Muscle layer of duodenum (tissue), 2 donors: ENCODE data around the gene PACS1.

ENCODE experiments used
- H3K27ac ChIP-seq: one replicate; pipeline ENCODE4 v1.7.0; 2013; ENCODE audit warnings: mild to moderate bottlenecking, low read length
- H3K27me3 ChIP-seq: one replicate; pipeline ENCODE4 v1.7.0; 2013; ENCODE audit warnings: low read depth, mild to moderate bottlenecking, control low read depth, low read length
- H3K36me3 ChIP-seq, 2 donors: one replicate each; pipeline ENCODE4 v1.7.0; 2013; ENCODE audit warnings: low read length in 2 of 2, control low read depth in 1 of 2, mild to moderate bottlenecking in 1 of 2; ENCODE audit not compliant: insufficient read depth in 2 of 2, control insufficient read depth in 1 of 2
- H3K4me1 ChIP-seq, 2 donors: one replicate each; pipeline ENCODE4 v1.7.0; 2013; ENCODE audit warnings: low read length in 2 of 2, mild to moderate bottlenecking in 2 of 2, control low read depth in 1 of 2, moderate library complexity in 1 of 2; ENCODE audit not compliant: insufficient read depth in 2 of 2, control insufficient read depth in 1 of 2
- H3K4me3 ChIP-seq, 2 donors: one replicate each; pipeline ENCODE4 v1.7.0; 2013; ENCODE audit warnings: low read length in 2 of 2, low read depth in 1 of 2, mild to moderate bottlenecking in 1 of 2
- H3K9me3 ChIP-seq, 2 donors: one replicate each; pipeline ENCODE4 v1.7.0; 2013; ENCODE audit warnings: low read length in 2 of 2, control low read depth in 1 of 2, mild to moderate bottlenecking in 1 of 2; ENCODE audit not compliant: control insufficient read depth in 1 of 2
- donor health status: healthy.

Gene PACS1

GRCh38 chr11:66264914-66265313 lies 194.8 kb downstream of the PACS1 start:
- Histone ChIP-seq H3K4me1 (peaks cover 0 to 20% of the 10 kb centered on the region in 2 donors), H3K9me3 (no peaks in the 10 kb centered on the region), H3K27me3 (no peaks in the 10 kb centered on the region), H3K4me3 (no peak overlapping the region), H3K27ac (no peak overlapping the region), H3K36me3 (peaks cover 9 to 48% of the 10 kb centered on the region in 2 donors)

GRCh38 chr11:66265531-66266377 lies 195.7 kb downstream of the PACS1 start:
- H3K9me3 ChIP-seq, result no peaks in the 10 kb centered on the region
- H3K27ac ChIP-seq, result no peak overlapping the region
- peaks cover 0 to 28% of the 10 kb centered on the region in 2 donors for H3K4me1 ChIP-seq
- no peak overlapping the region for H3K4me3 ChIP-seq
- H3K27me3 ChIP-seq, result no peaks in the 10 kb centered on the region
- H3K36me3 ChIP-seq, result peaks cover 9 to 48% of the 10 kb centered on the region in 2 donors

- Histone ChIP-seq H3K36me3 (peaks cover 9 to 41% of the 10 kb centered on the region in 2 donors), H3K9me3 (no peaks in the 10 kb centered on the region), H3K4me3 (peak overlapping the region in 1 of 2 donors; percentile 89), H3K27me3 (no peaks in the 10 kb centered on the region), H3K4me1 (peaks cover 0 to 28% of the 10 kb centered on the region in 2 donors), H3K27ac (no peak overlapping the region)
Measured at GRCh38 chr11:66266378-66267038, 196.4 kb downstream of the PACS1 start.

- peaks cover 13 to 40% of the 10 kb centered on the region in 2 donors for H3K36me3 ChIP-seq
- H3K27me3 ChIP-seq, result no peaks in the 10 kb centered on the region
- H3K4me1 ChIP-seq, result peaks cover 0 to 28% of the 10 kb centered on the region in 2 donors
- H3K4me3 ChIP-seq, result peak overlapping the region; percentile 44 to 89
- no peaks in the 10 kb centered on the region for H3K9me3 ChIP-seq
- H3K27ac ChIP-seq, result no peak overlapping the region
Measured at GRCh38 chr11:66267039-66267378, 196.9 kb downstream of the PACS1 start.

GRCh38 chr11:66267379-66268243 lies 197.5 kb downstream of the PACS1 start:
- peaks cover 0 to 28% of the 10 kb centered on the region in 2 donors for H3K4me1 ChIP-seq
- H3K36me3 ChIP-seq, result peaks cover 14 to 40% of the 10 kb centered on the region in 2 donors
- no peaks in the 10 kb centered on the region for H3K27me3 ChIP-seq

GRCh38 chr11:66268244-66268951 lies 198.3 kb downstream of the PACS1 start, which contains the start of gene RAB1B:
Gene RAB1B, plus strand, starts transcription at chr11:66268639. Its CDS starts 41 bp downstream, at chr11:66268680.
- peak within 1 kb of the TSS; percentile 87 to 89 for H3K4me3 ChIP-seq
- peaks cover 0 to 28% of the 10 kb centered on the region in 2 donors for H3K4me1 ChIP-seq
- H3K9me3 ChIP-seq, result no peaks in the 10 kb centered on the region
- peaks cover 18 to 40% of the 10 kb centered on the region in 2 donors for H3K36me3 ChIP-seq
- H3K27ac ChIP-seq, result peak within 1 kb of the TSS; percentile 98
- no peaks in the 10 kb centered on the region for H3K27me3 ChIP-seq

More at GRCh38 chr11:66267379-66268243, 197.5 kb downstream of the PACS1 start:
- peak overlapping the region; percentile 98 for H3K27ac ChIP-seq
- H3K4me3 ChIP-seq, result peak overlapping the region; percentile 87 to 89
- no peaks in the 10 kb centered on the region for H3K9me3 ChIP-seq

GRCh38 chr11:66268952-66269905 lies 199.2 kb downstream of the PACS1 start:
- Histone ChIP-seq H3K36me3 (peaks cover 27 to 40% of the 10 kb centered on the region in 2 donors), H3K4me3 (peak overlapping the region; percentile 87 to 89), H3K27ac (peak overlapping the region; percentile 98), H3K9me3 (no peaks in the 10 kb centered on the region), H3K4me1 (peaks cover 0 to 28% of the 10 kb centered on the region in 2 donors), H3K27me3 (no peaks in the 10 kb centered on the region)

GRCh38 chr11:66271816-66272215 lies 201.7 kb downstream of the PACS1 start:
- H3K27me3 ChIP-seq, result no peaks in the 10 kb centered on the region
- peaks cover 0 to 21% of the 10 kb centered on the region in 2 donors for H3K4me1 ChIP-seq
- H3K9me3 ChIP-seq, result no peaks in the 10 kb centered on the region
- H3K4me3 ChIP-seq, result no peak overlapping the region
- H3K36me3 ChIP-seq, result peaks cover 37 to 48% of the 10 kb centered on the region in 2 donors
- H3K27ac ChIP-seq, result no peak overlapping the region

- H3K4me3 ChIP-seq, result no peak overlapping the region
- no peaks in the 10 kb centered on the region for H3K27me3 ChIP-seq
- H3K9me3 ChIP-seq, result no peaks in the 10 kb centered on the region
- H3K27ac ChIP-seq, result no peak overlapping the region
- peaks cover 37 to 48% of the 10 kb centered on the region in 2 donors for H3K36me3 ChIP-seq
- H3K4me1 ChIP-seq, result peaks cover 0 to 18% of the 10 kb centered on the region in 2 donors
Measured at GRCh38 chr11:66272596-66272995, 202.5 kb downstream of the PACS1 start.

GRCh38 chr11:66274219-66274618 lies 204.1 kb downstream of the PACS1 start:
- Histone ChIP-seq H3K36me3 (peaks cover 37 to 48% of the 10 kb centered on the region in 2 donors), H3K27me3 (no peaks in the 10 kb centered on the region), H3K4me1 (peaks cover 0 to 25% of the 10 kb centered on the region in 2 donors), H3K4me3 (no peak overlapping the region), H3K27ac (no peak overlapping the region), H3K9me3 (no peaks in the 10 kb centered on the region)
